K562 (cell line): ENCODE data around the gene DPPA2. TPM values are rescaled to one million over a fixed set of nuclear protein-coding genes. Genes with fewer than 3 reads are reported as not detected.

Experiments used
- ATAC-seq: fragments of 200-7000 bp; cut with Tn5 transposase; 3 replicates; pipeline ENCODE4 v1.9.1; 2020; ENCODE audit warnings: moderate library complexity
- BruUV-seq: library from RNA; stranded (reverse); fragments of 400-500 nt; replicated peaks from 2 replicates; lab custom pipeline; 2021; lab: Mats Ljungman, UMichigan
- CTCF ChIA-PET: fragments of 300-600 bp; formaldehyde crosslinking; extraction: SDS; loops from one replicate; lab custom pipeline; 2021; ENCODE audit warnings: low intra/inter-chr PET ratio; lab: Yijun Ruan, JAX
- POLR2A ChIA-PET: fragments of 300-600, 350-650 bp; sonication (Branson Sonifier 250); formaldehyde crosslinking; extraction: SDS; loops from one replicate; lab custom pipeline; 2021; ENCODE audit warnings: antibody characterized with exemption, inconsistent platforms; lab: Yijun Ruan, JAX
- DNase-seq, 4 experiments: peaks; one replicate each; pipeline versions ENCODE4 v3.0.0 to v3.0.0-alpha.2; 2011 to 2018; ENCODE audit warnings: low spot score in 3 of 4, mixed read lengths in 3 of 4; ENCODE audit errors: extremely low read depth in 1 of 4
- FAIRE-seq: peaks from 2 replicates; lab custom pipeline; 2011; peaks lifted over from hg19 to GRCh38; lab: Jason Lieb, UNC
- H2AFZ ChIP-seq: 2 replicates; pipeline ENCODE4 v1.6.0; 2011; ENCODE audit warnings: low read depth, low read length, control low read depth, inconsistent platforms
- H3K27ac ChIP-seq: fragments of 200-600 bp; 3 replicates; pipeline ENCODE4 v1.8.0; 2011; ENCODE audit warnings: low read depth, mild to moderate bottlenecking, control low read depth, inconsistent platforms, low read length, moderate library complexity, mixed read lengths; ENCODE audit errors: extremely low read depth
- H3K27me3 ChIP-seq, 2 experiments: fragments of 300-600 bp in 1 of 2; 2 replicates in 1 of 2; 3 replicates in 1 of 2; pipeline versions ENCODE4 v1.6.0 to v1.8.0; 2011; ENCODE audit warnings: inconsistent platforms in 2 of 2, low read length in 2 of 2, mild to moderate bottlenecking in 1 of 2, mixed read lengths in 1 of 2, moderate library complexity in 1 of 2; ENCODE audit not compliant: control insufficient read depth in 2 of 2, insufficient read depth in 2 of 2
- H3K36me3 ChIP-seq: fragments of 300-600 bp; 3 replicates; pipeline ENCODE4 v1.8.0; 2011; ENCODE audit warnings: mild to moderate bottlenecking, low read length, inconsistent platforms; ENCODE audit not compliant: control insufficient read depth, insufficient read depth
- H3K4me1 ChIP-seq, 2 experiments: fragments of 200-600 bp in 1 of 2; replicated peaks in 1 of 2; 2 replicates in 1 of 2; 3 replicates in 1 of 2; pipeline versions ENCODE4 v1.5.1 to v1.8.0; 2011; ENCODE audit warnings: inconsistent platforms in 2 of 2, low read length in 2 of 2, mild to moderate bottlenecking in 1 of 2, mixed read lengths in 1 of 2, moderate library complexity in 1 of 2; ENCODE audit not compliant: control insufficient read depth in 2 of 2, insufficient read depth in 2 of 2
- H3K4me2 ChIP-seq: 2 replicates; pipeline ENCODE4 v1.6.1; 2011; ENCODE audit warnings: low read length, control low read depth, inconsistent platforms, mixed read lengths; ENCODE audit not compliant: insufficient read depth
- H3K4me3 ChIP-seq: fragments of 200-600 bp; sonication (generic), shearing (Covaris generic); 2 replicates; pipeline ENCODE4 v1.5.1; 2016; ENCODE audit warnings: control low read depth, inconsistent platforms
- H3K79me2 ChIP-seq: fragments of 200-600 bp; 3 replicates; pipeline ENCODE4 v1.8.0; 2011; ENCODE audit warnings: low read length, inconsistent platforms; ENCODE audit not compliant: control insufficient read depth, insufficient read depth
- H3K9ac ChIP-seq, 2 experiments: 2 replicates each; pipeline versions ENCODE4 v1.6.0 to v1.6.1; 2011; ENCODE audit warnings: low read depth in 2 of 2, low read length in 2 of 2, control low read depth in 1 of 2, inconsistent platforms in 1 of 2, mild to moderate bottlenecking in 1 of 2, mixed read lengths in 1 of 2; ENCODE audit not compliant: insufficient read depth in 1 of 2
- H3K9me1 ChIP-seq: one replicate; pipeline ENCODE4 v1.6.0; 2011; ENCODE audit warnings: inconsistent platforms, mild to moderate bottlenecking, low read length, moderate library complexity; ENCODE audit not compliant: control insufficient read depth, insufficient read depth
- H3K9me3 ChIP-seq: replicated peaks from 2 replicates; pipeline ENCODE4 v1.5.1; 2011; ENCODE audit warnings: low read depth, low read length, inconsistent platforms; ENCODE audit not compliant: control insufficient read depth, insufficient read depth
- H4K20me1 ChIP-seq: replicated peaks from 2 replicates; pipeline ENCODE4 v1.6.1; 2011; ENCODE audit warnings: low read length, inconsistent platforms, mixed read lengths; ENCODE audit not compliant: control insufficient read depth, insufficient read depth
- GTF2B ChIP-seq: IDR thresholded peaks from 2 replicates; pipeline ENCODE4 v1.6.1; 2011; ENCODE audit not compliant: insufficient read length; ENCODE audit errors: extremely low read depth
- HMGN3 ChIP-seq: IDR thresholded peaks from 2 replicates; pipeline ENCODE4 v1.6.1; 2011; ENCODE audit warnings: borderline replicate concordance, low read depth, mild to moderate bottlenecking, mixed read lengths, low read length; ENCODE audit not compliant: insufficient read length; ENCODE audit errors: extremely low read depth
- ILF3 ChIP-seq: fragments of 450-650 bp; IDR thresholded peaks from 2 replicates; pipeline ENCODE4 v1.6.1; 2018; ENCODE audit warnings: antibody characterized with exemption, mild to moderate bottlenecking, moderate library complexity, borderline replicate concordance
- NFXL1 ChIP-seq: fragments of 450-650 bp; formaldehyde crosslinking; IDR thresholded peaks from 2 replicates; pipeline ENCODE4 v1.4.0; 2021; ENCODE audit warnings: mild to moderate bottlenecking
- POLR3G ChIP-seq: IDR thresholded peaks from 2 replicates; pipeline ENCODE4 v1.6.1; 2011; ENCODE audit not compliant: insufficient read length, insufficient replicate concordance; ENCODE audit errors: extremely low read depth
- PTTG1 ChIP-seq: fragments of 450-650 bp; IDR thresholded peaks from 2 replicates; pipeline ENCODE4 v1.6.1; 2016; ENCODE audit warnings: low read depth, mild to moderate bottlenecking, missing genetic modification characterization, missing compliant biosample characterization
- SNRNP70 ChIP-seq: fragments of 200-400 bp; formaldehyde crosslinking; optimal IDR thresholded peaks from 2 replicates; pipeline ENCODE3; 2017; ENCODE audit warnings: low read depth, low read length
- TARDBP ChIP-seq: fragments of 450-650 bp; IDR thresholded peaks from 2 replicates; pipeline ENCODE4 v1.6.1; 2016
- ZSCAN32 ChIP-seq: fragments of 450-650 bp; formaldehyde crosslinking; IDR thresholded peaks from 2 replicates; pipeline ENCODE4 v1.4.0; 2020; ENCODE audit warnings: mild to moderate bottlenecking, moderate library complexity
- WGBS: fragments of 100-300 bp; shearing (Covaris generic); methylation state at CpG from one replicate; pipeline ENCODE4 v1.1.6; 2016; ENCODE audit warnings: low coverage, mixed read lengths; ENCODE audit not compliant: insufficient coverage; ENCODE audit errors: missing lambda C conversion rate; 5-methylcytosine and 5-hydroxymethylcytosine counted together
- in situ Hi-C: fragments of 300-500 bp; cut with MboI; formaldehyde crosslinking; loops from 4 replicates; pipeline ENCODE4 v1.15.0; 2018; ENCODE audit warnings: inconsistent platforms, mixed read lengths
- intact Hi-C: fragments of 100-400 bp; cut with micrococcal nuclease; formaldehyde crosslinking; loops from 2 replicates; pipeline ENCODE4 v1.14.2; 2022
- polyA plus RNA-seq, 8 experiments: library from polyadenylated mRNA; depleted of rRNA in 4 of 8; stranded (reverse) in 5 of 8; unstranded in 3 of 8; fragments of >200 nt; fragmentation: Nextera tagmentation in 2 of 8; fragmentation: Illumina TruSeq in 1 of 8; extraction: Ambion mirVana in 2 of 8; extraction: Trizol in 1 of 8; gene quantifications; 2 replicates each; pipeline versions ENCODE4 v1.2.1 to v1.2.3, GENCODE V29; 2011 to 2014; ENCODE audit warnings: inconsistent platforms in 1 of 8, missing spikeins in 1 of 8
- total RNA-seq, 7 experiments: library from RNA; depleted of rRNA in 6 of 7; stranded (reverse); fragments of >200 nt in 6 of 7; fragmentation: Illumina TruSeq in 2 of 7; extraction: Trizol in 2 of 7; gene quantifications; 2 replicates each; pipeline versions ENCODE4 v1.2.1 to v1.2.3, GENCODE V29; 2011 to 2021; ENCODE audit warnings: low replicate concordance in 1 of 7
- TF ChIP-seq, protein P1 (sequence below): fragments of 450-650 bp; IDR thresholded peaks from 2 replicates; pipeline ENCODE4 v1.6.1; 2016; ENCODE audit warnings: low read depth, mild to moderate bottlenecking, moderate library complexity
- TF ChIP-seq, protein P2 (sequence below): fragments of 250-450 bp; sonication (Bioruptor Pico); IDR thresholded peaks from 2 replicates; pipeline ENCODE4 v1.4.0; 2020; ENCODE audit warnings: mild to moderate bottlenecking
- TF ChIP-seq, protein P3 (sequence below): sonication (generic); IDR thresholded peaks from 2 replicates; pipeline ENCODE4 v1.6.1; 2016

Gene DPPA2
- total and polyA plus RNA-seq, 9 of the 15 experiments (the other 6 are each of a cell fraction or from before 2014, with no cell fraction given): 0.04 TPM; not detected in 8

DNA sequence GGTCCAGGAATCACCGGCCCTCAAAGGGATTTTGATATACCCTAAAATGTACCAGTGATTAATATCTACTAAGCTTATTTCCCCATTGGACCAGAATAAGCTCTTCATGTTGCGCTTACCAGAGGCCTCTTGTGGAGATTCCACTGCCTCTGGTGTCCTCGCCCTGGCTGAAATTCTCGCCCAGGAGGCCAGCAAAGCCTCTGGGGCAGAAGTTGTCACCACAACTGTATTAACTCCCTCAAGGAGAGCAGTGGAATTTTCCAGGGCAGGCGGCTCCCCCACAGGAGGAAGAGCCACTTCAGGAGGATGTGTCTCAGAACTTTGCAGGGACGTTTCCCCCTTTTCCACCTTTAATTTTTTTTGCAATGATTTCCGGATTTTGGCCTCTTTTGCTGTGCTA, 14.1 kb upstream of the DPPA2 start (continued):
- TF ChIP-seq PTTG1 (tag): no peak
- TF ChIP-seq, protein P1, sequence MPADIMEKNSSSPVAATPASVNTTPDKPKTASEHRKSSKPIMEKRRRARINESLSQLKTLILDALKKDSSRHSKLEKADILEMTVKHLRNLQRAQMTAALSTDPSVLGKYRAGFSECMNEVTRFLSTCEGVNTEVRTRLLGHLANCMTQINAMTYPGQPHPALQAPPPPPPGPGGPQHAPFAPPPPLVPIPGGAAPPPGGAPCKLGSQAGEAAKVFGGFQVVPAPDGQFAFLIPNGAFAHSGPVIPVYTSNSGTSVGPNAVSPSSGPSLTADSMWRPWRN: no peak
- TF ChIP-seq NFXL1 (CRISPR knock-in tag): no peak
- no peak for TF ChIP-seq TARDBP
- TF ChIP-seq, protein P2, sequence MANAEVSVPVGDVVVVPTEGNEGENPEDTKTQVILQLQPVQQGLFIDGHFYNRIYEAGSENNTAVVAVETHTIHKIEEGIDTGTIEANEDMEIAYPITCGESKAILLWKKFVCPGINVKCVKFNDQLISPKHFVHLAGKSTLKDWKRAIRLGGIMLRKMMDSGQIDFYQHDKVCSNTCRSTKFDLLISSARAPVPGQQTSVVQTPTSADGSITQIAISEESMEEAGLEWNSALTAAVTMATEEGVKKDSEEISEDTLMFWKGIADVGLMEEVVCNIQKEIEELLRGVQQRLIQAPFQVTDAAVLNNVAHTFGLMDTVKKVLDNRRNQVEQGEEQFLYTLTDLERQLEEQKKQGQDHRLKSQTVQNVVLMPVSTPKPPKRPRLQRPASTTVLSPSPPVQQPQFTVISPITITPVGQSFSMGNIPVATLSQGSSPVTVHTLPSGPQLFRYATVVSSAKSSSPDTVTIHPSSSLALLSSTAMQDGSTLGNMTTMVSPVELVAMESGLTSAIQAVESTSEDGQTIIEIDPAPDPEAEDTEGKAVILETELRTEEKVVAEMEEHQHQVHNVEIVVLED: no peak
- no peak for TF ChIP-seq ZSCAN32 (CRISPR knock-in tag)

DNA sequence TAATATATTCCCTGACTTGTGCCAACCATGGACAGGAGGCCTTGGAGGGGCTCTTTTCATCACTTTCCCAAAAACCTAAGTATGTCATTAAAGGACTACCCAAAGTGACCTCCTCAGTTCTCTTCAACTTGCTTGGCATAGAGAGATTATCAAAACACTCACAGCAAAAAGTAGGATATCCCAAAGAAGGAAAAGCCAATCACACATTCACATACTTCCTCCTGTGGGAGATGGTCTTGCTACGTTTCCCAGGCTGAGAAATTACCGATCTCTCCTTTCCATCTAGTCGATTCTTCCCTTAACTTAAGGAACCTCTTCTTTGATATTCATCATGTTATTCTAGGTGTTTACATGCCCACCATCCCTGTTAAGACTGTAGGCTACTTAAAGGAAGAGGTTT, 11.9 kb upstream of the DPPA2 start:
- no peaks in the 10 kb centered on the region for H3K36me3 ChIP-seq
- no peaks in the 10 kb centered on the region for H3K4me1 ChIP-seq
- no peak overlapping the region for H3K9ac ChIP-seq
- no peak overlapping the region for H2AFZ ChIP-seq
- no peaks in the 10 kb centered on the region for H4K20me1 ChIP-seq
- no peaks in the 10 kb centered on the region for H3K9me3 ChIP-seq
- no peak for TF ChIP-seq ILF3
- no peak for TF ChIP-seq GTF2B
- TF ChIP-seq, protein P3, sequence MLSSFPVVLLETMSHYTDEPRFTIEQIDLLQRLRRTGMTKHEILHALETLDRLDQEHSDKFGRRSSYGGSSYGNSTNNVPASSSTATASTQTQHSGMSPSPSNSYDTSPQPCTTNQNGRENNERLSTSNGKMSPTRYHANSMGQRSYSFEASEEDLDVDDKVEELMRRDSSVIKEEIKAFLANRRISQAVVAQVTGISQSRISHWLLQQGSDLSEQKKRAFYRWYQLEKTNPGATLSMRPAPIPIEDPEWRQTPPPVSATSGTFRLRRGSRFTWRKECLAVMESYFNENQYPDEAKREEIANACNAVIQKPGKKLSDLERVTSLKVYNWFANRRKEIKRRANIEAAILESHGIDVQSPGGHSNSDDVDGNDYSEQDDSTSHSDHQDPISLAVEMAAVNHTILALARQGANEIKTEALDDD: no peak
- TF ChIP-seq POLR3G: no peak
- no peak for TF ChIP-seq SNRNP70
- TF ChIP-seq HMGN3: no peak
- POLR2A ChIA-PET: no interaction called here
- H3K4me2 ChIP-seq: no peak overlapping the region
- no peaks in the 10 kb centered on the region for H3K79me2 ChIP-seq
- in situ Hi-C loops: no loop called here
- WGBS: 0% methylated on average over 2 of the region's 3 CpGs
- ATAC-seq (no peak), DNase-seq (no peak), FAIRE-seq (no peak)
- CTCF ChIA-PET: no interaction called here
- no TSS peak for BruUV-seq
- intact Hi-C loops: no loop called here
- H3K9me1 ChIP-seq: no peaks in the 10 kb centered on the region
- no peak overlapping the region for H3K27ac ChIP-seq
- no peak overlapping the region for H3K4me3 ChIP-seq
- H3K27me3 ChIP-seq: no peaks in the 10 kb centered on the region
